Ascending aorta (tissue), 2 donors: ENCODE data around the gene GBP2. TPM values are rescaled to one million over a fixed set of nuclear protein-coding genes. Genes with fewer than 3 reads are reported as not detected.
A peak's percentile ranks its signal among the peaks of the same experiment; 100 is the strongest.

Experiments
- DNase-seq, 2 donors: peaks; one replicate each; pipeline ENCODE4 v3.0.0-alpha.2; 2019; ENCODE audit warnings: low spot score in 2 of 2
- H3K27ac ChIP-seq, 2 donors: fragments of 200-600 bp; sonication (generic); one replicate each; pipeline ENCODE4 v1.5.1; 2016 to 2017; ENCODE audit warnings: mild to moderate bottlenecking in 1 of 2
- H3K27me3 ChIP-seq: fragments of 200-600 bp; sonication (generic); one replicate; pipeline ENCODE4 v1.5.1; 2017
- H3K36me3 ChIP-seq, 2 donors: fragments of 200-600 bp; sonication (generic); one replicate each; pipeline ENCODE4 v1.5.1; 2016
- H3K4me1 ChIP-seq, 2 donors: fragments of 200-600 bp; sonication (generic); one replicate each; pipeline ENCODE4 v1.5.1; 2016 to 2017; ENCODE audit warnings: mild to moderate bottlenecking in 1 of 2
- H3K4me3 ChIP-seq, 2 donors: fragments of 200-600 bp; sonication (generic); one replicate each; pipeline ENCODE4 v1.5.1; 2016 to 2017; ENCODE audit warnings: mild to moderate bottlenecking in 1 of 2
- H3K9me3 ChIP-seq, 2 donors: fragments of 200-600 bp; sonication (generic); one replicate each; pipeline ENCODE4 v1.5.1; 2016
- intact Hi-C: fragments of 100-400 bp; cut with DNase I; formaldehyde crosslinking; loops from one replicate; pipeline ENCODE4 v1.15.1; 2023
- total RNA-seq: library from RNA; depleted of rRNA; stranded (reverse); fragments of >200 nt; gene quantifications from one replicate; pipeline ENCODE4 v1.1.0, GENCODE V29; 2016
- TF ChIP-seq, protein P1 (sequence below), 3 experiments: fragments of 200-600 bp in 2 of 3; fragments of 450-650 bp in 1 of 3; sonication (generic) in 2 of 3; IDR thresholded peaks; one replicate each; pipeline ENCODE4 v1.5.1; 2016 to 2019; ENCODE audit warnings: antibody characterized with exemption in 3 of 3, mild to moderate bottlenecking in 1 of 3, moderate library complexity in 1 of 3

GBP2 gene
- total RNA-seq, 1 donor from 2014 or later: 72.9 TPM

DNA sequence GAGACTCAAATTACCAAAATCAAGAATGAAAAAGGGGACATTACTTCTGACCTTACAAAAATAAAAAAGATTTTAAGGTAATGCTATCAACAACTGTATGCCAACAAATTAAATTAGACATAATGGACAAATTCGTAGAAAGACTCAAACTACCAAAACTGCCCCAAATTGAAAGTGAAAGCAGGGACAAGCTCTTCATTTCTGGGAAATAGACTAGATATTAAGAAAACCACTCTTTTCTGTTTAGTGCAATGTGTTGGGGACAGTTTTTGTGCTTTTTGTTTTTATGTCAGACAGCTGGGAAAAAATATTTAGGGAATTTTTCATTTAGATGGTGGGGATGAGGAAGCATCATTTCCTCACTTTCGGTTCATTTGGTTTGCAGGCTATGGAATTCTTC, 56.0 kb downstream of the GBP2 start:
- H3K9me3 ChIP-seq: peaks cover 0 to 3% of the 10 kb centered on the region in 2 donors
- H3K36me3 ChIP-seq: no peaks in the 10 kb centered on the region
- TF ChIP-seq, protein P1, sequence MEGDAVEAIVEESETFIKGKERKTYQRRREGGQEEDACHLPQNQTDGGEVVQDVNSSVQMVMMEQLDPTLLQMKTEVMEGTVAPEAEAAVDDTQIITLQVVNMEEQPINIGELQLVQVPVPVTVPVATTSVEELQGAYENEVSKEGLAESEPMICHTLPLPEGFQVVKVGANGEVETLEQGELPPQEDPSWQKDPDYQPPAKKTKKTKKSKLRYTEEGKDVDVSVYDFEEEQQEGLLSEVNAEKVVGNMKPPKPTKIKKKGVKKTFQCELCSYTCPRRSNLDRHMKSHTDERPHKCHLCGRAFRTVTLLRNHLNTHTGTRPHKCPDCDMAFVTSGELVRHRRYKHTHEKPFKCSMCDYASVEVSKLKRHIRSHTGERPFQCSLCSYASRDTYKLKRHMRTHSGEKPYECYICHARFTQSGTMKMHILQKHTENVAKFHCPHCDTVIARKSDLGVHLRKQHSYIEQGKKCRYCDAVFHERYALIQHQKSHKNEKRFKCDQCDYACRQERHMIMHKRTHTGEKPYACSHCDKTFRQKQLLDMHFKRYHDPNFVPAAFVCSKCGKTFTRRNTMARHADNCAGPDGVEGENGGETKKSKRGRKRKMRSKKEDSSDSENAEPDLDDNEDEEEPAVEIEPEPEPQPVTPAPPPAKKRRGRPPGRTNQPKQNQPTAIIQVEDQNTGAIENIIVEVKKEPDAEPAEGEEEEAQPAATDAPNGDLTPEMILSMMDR (IDR thresholded peaks at IDR 0.05): no peak
- DNase-seq: no peak
- intact Hi-C loops: no loop called here
- no peak overlapping the region for H3K27ac ChIP-seq
- peak overlapping the region; percentile 23 to 53 for H3K4me3 ChIP-seq
- no peaks in the 10 kb centered on the region for H3K27me3 ChIP-seq
- peaks cover 0 to 6% of the 10 kb centered on the region in 2 donors for H3K4me1 ChIP-seq

- H3K27ac ChIP-seq: no peak overlapping the region
- H3K36me3 ChIP-seq: no peaks in the 10 kb centered on the region
- TF ChIP-seq, protein P1 (IDR thresholded peaks at IDR 0.05): no peak
- no peak overlapping the region for H3K4me3 ChIP-seq
- DNase-seq: no peak
- intact Hi-C loops: no loop called here
- no peaks in the 10 kb centered on the region for H3K27me3 ChIP-seq
- H3K9me3 ChIP-seq: no peaks in the 10 kb centered on the region
- H3K4me1 ChIP-seq: peaks cover 0 to 8% of the 10 kb centered on the region in 2 donors
Measured at GRCh38 chr1:89068291-89068690, 57.6 kb downstream of the GBP2 start.

GRCh38 chr1:89065079-89065868, 60.6 kb downstream of the GBP2 start, which contains the start of gene GBP1:
GBP1 (minus strand) TSS chr1:89065208; CDS start chr1:89063234, 1,974 bp downstream.
- no peak for DNase-seq
- Histone ChIP-seq H3K4me1 (peaks cover 4 to 26% of the 10 kb centered on the region in 2 donors), H3K36me3 (peaks cover 0 to 2% of the 10 kb centered on the region in 2 donors), H3K4me3 (peak within 1 kb of the TSS; percentile 54 to 69), H3K27ac (peak within 1 kb of the TSS; percentile 72 to 85), H3K27me3 (no peaks in the 10 kb centered on the region), H3K9me3 (no peaks in the 10 kb centered on the region)
- TF ChIP-seq, protein P1 (IDR thresholded peaks at IDR 0.05): no peak
- intact Hi-C loops: loop anchor here (2.0 kb wide), 1 partner anchor 42 kb away; the partner anchor contains the start of gene GBP3

- Histone ChIP-seq H3K4me1 (peaks cover 4 to 26% of the 10 kb centered on the region in 2 donors), H3K27ac (peak overlapping the region; percentile 72 to 85), H3K27me3 (no peaks in the 10 kb centered on the region), H3K9me3 (no peaks in the 10 kb centered on the region), H3K36me3 (peaks cover 0 to 8% of the 10 kb centered on the region in 2 donors), H3K4me3 (peak overlapping the region; percentile 54 to 69)
- TF ChIP-seq, protein P1 (IDR thresholded peaks at IDR 0.05): no peak
- intact Hi-C loops: loop anchor here (2.0 kb wide), 1 partner anchor 42 kb away; the partner anchor contains the start of gene GBP3
- no peak for DNase-seq
Measured at GRCh38 chr1:89064632-89065031, 61.3 kb downstream of the GBP2 start.

DNA sequence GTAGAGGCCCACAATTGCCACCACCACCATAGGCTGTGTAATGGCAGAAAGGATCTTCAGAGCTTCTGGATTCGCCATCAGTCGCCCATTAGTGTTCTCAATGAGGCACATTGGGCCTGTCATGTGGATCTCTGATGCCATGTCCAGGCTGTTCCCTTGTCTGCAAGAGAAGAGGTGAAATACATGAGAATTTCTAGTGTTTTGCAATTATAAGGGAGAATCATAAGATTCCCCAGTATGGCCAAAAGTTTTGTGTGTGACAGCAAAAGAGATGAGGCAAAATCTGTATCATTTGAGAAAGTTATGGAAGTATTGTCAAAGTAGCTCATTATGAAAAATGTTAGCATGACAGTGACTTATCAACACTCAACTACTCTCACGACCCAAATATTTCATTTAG, 62.8 kb downstream of the GBP2 start:
- TF ChIP-seq, protein P1 (IDR thresholded peaks at IDR 0.05): no peak
- peaks cover 12 to 22% of the 10 kb centered on the region in 2 donors for H3K36me3 ChIP-seq
- H3K9me3 ChIP-seq: no peaks in the 10 kb centered on the region
- peaks cover 4 to 26% of the 10 kb centered on the region in 2 donors for H3K4me1 ChIP-seq
- intact Hi-C loops: no loop called here
- no peak for DNase-seq
- H3K27me3 ChIP-seq: no peaks in the 10 kb centered on the region
- H3K27ac ChIP-seq: peak overlapping the region; percentile 22 to 40
- H3K4me3 ChIP-seq: peak overlapping the region; percentile 54 to 69
